GM12873 (cell line): ENCODE results near the gene TMPRSS13.

Experiments
- CTCF ChIP-seq: IDR thresholded peaks from 2 replicates; pipeline ENCODE4 v1.5.1; 2012; ENCODE audit warnings: low read depth, mild to moderate bottlenecking, moderate library complexity, low read length, control low read depth; ENCODE audit not compliant: insufficient read depth; ENCODE audit errors: missing control alignments

The TMPRSS13 gene

GRCh38 chr11:117907276-117908108 lies 21.7 kb downstream of the TMPRSS13 start:
- TF ChIP-seq CTCF: no peak

GRCh38 chr11:117906710-117907109 lies 22.5 kb downstream of the TMPRSS13 start:
- TF ChIP-seq CTCF: no peak

- no peak for TF ChIP-seq CTCF
These were observed 23.1 kb downstream of the TMPRSS13 start for GRCh38 chr11:117906126-117906525.

GRCh38 chr11:117905524-117905923 lies 23.7 kb downstream of the TMPRSS13 start:
- TF ChIP-seq CTCF: no peak

GRCh38 chr11:117903505-117904382 lies 25.5 kb downstream of the TMPRSS13 start:
- no peak for TF ChIP-seq CTCF

GRCh38 chr11:117902001-117902845 lies 27.0 kb downstream of the TMPRSS13 start:
- TF ChIP-seq CTCF: no peak
